ENCODE results near the gene PHF5A.

DNA sequence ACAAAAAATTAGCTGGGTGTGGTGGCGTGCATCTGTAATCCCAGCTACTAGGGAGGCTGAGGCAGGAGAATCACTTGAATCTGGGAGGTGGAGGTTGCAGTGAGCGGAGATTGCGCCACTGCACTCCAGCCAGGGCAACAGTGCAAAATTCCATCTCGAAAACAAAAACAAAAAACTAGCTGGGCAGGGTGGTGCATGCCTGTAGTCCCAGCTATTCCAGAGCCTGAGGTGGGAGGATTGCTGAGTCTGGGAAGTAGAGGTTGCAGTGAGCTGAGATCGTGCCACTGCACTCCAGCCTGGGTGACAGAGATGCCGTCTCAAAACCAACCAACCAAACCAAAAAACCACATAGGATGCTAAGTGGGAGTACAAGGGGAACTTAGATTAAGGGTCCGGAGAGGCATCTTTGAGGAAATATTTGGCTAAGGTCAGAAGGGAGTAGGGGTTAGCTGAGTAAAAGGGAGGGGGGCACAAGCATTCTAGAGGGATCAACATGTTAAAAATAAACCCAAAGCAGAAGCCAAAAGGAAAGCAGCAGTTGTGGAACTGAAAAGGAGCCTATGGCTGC is 10.2 kb downstream of the PHF5A start:
- TF ChIP-seq, protein P1, sequence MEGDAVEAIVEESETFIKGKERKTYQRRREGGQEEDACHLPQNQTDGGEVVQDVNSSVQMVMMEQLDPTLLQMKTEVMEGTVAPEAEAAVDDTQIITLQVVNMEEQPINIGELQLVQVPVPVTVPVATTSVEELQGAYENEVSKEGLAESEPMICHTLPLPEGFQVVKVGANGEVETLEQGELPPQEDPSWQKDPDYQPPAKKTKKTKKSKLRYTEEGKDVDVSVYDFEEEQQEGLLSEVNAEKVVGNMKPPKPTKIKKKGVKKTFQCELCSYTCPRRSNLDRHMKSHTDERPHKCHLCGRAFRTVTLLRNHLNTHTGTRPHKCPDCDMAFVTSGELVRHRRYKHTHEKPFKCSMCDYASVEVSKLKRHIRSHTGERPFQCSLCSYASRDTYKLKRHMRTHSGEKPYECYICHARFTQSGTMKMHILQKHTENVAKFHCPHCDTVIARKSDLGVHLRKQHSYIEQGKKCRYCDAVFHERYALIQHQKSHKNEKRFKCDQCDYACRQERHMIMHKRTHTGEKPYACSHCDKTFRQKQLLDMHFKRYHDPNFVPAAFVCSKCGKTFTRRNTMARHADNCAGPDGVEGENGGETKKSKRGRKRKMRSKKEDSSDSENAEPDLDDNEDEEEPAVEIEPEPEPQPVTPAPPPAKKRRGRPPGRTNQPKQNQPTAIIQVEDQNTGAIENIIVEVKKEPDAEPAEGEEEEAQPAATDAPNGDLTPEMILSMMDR (IDR thresholded peaks at IDR 0.05) = no peak
- no peak for TF ChIP-seq POLR2A (IDR thresholded peaks at IDR 0.05)
